HPDE6-E6E7 (cell line): Measurements from ENCODE around the gene CD2.

Experiments
- DNase-seq: peaks from one replicate; pipeline ENCODE4 v3.0.0; 2011; ENCODE audit warnings: missing footprints; ENCODE audit errors: extremely low spot score

Gene CD2

GRCh38 chr1:116777831-116778830 lies 23.9 kb downstream of the CD2 start:
- DNase-seq: no peak

DNA sequence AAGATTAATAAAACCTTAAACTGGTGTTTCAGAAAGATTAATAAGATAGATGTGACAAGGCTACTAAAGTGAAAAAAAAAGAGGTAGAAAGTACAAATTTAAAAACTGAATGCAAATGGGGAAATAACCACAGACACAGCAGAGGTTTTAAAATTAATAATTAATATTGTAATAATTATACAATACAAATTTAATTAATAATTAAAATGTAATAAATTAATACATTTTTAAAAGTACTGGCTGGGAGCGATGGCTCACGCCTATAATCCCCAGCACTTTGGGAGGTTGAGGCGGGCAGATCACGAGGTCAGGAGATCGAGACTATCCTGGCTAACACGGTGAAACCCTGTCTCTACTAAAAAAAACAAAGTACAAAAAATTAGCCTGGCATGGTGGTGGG lies 26.8 kb downstream of the CD2 start:
- no peak for DNase-seq

DNA sequence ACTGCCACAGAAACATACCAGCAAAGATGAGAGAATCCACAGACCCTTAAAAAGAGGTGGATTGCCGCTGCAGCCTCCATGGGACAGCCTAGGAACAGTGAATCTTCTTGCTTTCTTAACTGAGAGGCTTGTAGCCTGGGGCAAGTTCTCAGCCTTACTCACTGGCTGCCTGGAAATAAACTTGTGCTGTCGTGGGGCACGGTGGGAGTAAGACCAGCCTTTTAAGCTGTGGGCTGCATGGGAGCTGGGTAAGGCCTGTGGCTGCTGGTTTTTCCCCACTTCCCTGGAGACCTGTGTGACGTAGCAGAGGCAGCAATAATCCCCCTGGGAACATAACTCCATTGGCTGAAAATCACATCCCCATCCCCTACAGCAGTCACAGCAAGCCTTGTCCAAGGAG lies 30.8 kb downstream of the CD2 start:
- no peak for DNase-seq

GRCh38 chr1:116786049-116786448 lies 31.8 kb downstream of the CD2 start:
- no peak for DNase-seq

- DNase-seq: no peak
Measured at GRCh38 chr1:116791727-116792126, 37.5 kb downstream of the CD2 start.

- no peak for DNase-seq
Measured at GRCh38 chr1:116793357-116793935, 39.2 kb downstream of the CD2 start.

DNA sequence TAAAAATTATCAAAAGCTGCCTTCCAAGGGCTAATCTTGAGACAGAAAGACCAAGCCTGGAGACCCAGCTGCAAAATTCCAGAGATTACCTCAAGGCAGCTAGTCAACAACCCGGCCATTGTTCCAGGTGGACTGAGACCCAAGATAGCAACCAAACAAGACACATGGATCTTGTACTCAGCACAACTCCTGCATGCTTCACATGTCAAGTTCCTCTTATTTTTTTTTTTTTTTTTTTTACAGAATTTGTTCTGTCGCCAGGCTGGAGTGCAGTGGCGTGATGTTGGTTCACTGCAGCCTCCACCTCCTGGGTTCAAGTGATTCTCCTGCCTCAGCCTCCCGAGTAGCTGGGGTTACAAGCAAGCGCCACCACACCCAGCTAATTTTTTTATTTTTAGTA lies 40.1 kb downstream of the CD2 start:
- DNase-seq: no peak

- no peak for DNase-seq
Measured at GRCh38 chr1:116794804-116795481, 40.7 kb downstream of the CD2 start.

GRCh38 chr1:116795482-116795829 lies 41.2 kb downstream of the CD2 start:
- no peak for DNase-seq

DNA sequence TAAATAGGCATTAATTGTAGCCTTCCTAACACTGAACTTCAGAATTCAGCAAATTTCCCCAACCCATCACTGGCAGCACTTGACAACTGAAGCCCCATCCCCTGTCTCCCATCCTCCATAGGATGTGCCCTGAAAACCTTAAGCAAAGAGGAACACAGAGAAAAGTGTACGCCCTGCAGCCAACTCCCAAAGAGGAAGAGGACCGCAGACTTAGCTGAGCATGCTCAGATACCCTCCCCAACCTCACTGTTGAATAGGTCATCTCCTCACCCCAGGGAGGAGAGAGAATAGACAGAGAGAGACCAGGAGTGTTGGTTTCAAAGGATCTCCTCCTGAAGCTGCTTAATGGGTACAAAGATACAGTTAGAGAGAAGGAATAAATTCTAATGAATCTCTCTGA lies 50.5 kb downstream of the CD2 start:
- no peak for DNase-seq

GRCh38 chr1:116805398-116805797 lies 51.2 kb downstream of the CD2 start:
- no peak for DNase-seq

DNA sequence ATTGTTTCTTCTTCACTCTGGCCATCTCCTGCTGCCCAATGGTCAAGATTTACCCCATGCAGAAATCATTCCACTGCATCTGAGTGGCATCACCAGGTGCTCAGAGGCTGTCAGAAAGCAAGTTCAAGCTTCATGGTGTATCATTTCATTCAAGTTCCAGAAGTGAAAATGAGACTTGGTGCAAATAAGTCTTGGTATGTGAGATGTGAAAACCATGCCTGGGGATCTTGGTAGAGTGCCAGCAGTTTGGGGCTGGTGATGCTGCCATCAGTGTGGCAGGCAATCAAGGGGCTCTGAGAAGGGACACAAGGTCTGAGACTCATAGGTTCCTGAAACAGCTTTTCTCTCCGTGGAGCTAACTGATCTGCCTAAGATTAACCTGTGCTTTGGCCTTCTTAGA lies 52.0 kb downstream of the CD2 start:
- DNase-seq: no peak

DNA sequence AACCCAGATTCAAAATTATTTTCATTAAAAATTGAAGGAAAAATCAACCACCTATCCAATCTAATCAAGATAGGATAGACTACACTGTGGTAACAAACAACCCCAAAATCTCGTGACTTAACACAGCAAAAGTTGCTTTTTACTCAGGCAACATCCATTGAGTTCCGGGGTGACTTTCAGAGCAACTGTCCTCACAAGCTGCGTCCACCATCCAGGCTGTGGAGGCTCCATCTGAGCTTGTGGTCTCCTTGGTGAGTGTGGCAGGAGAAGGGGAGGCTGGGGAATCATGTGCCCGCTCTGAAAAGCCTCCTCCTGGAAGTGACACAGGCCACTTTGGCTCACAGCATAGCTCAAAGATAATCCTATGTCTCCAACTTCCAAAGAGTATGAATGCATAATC lies 52.4 kb downstream of the CD2 start:
- no peak for DNase-seq

GRCh38 chr1:116807394-116808199 lies 53.4 kb downstream of the CD2 start:
- no peak for DNase-seq

GRCh38 chr1:116808200-116808847 lies 54.1 kb downstream of the CD2 start:
- DNase-seq: peak; percentile 59

DNA sequence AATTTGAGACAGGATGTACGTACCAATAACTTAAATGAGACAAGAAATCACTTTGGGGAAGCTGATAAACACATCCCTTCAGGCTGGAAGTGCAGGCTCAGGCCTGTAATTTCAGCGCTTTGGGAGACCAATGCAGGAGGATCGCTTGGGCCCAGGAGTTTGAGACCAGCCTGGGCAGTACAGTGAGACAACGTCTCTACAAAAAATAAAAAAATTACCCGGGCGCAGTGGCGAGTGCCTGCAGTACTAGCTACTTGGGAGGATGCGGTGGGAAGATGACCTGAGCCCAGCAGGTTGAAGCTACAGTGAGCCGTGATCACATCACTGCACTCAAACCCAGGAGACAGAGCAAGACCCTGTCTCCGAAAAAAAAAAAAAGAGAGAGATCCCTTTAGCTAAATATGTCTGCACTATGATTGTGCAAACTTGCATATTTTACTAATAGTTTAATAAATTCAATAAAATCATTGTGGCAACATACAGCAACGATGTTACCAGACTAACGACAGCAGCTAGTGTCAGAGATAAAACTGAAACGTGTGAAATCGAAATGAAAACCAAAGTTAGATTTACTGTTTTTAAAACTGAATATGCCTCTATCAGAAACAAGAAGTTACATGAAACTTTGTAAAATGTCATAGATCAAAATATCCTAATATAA lies 54.7 kb downstream of the CD2 start:
- no peak for DNase-seq

DNA sequence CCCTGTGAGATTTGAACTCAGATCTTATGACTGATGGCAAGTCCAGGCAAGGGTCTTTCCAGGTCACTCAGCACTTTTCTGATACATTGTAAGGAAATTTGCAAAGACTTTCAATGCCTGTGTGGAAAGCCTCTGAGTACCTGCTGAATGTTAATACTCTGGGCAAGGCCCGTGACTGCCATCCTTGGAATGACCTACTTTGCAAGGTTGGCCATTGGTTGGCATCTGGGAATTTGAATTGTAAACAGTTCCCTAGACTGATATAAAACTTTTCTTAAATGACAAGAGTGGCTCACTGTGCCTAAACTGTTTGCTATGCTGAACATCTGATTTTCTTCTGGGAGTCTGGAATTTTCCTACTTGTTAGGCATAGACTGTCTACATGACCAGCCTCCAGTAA lies 57.1 kb downstream of the CD2 start:
- DNase-seq: no peak

- DNase-seq: no peak
Measured at GRCh38 chr1:116814926-116815723, 60.9 kb downstream of the CD2 start.

GRCh38 chr1:116817582-116818064 lies 63.4 kb downstream of the CD2 start:
- peak; percentile 71 for DNase-seq
